KMS-11 (cell line): ENCODE data around the gene COPE.
A peak's percentile ranks its signal among the peaks of the same experiment; 100 is the strongest.

ENCODE experiments used
- H2AFZ ChIP-seq: fragments of 200-600 bp; sonication (generic); 2 replicates; pipeline ENCODE4 v1.6.1; 2016; ENCODE audit warnings: antibody characterized with exemption, mixed run types, low read depth
- H3K27ac ChIP-seq: fragments of 200-600 bp; sonication (generic); 2 replicates; pipeline ENCODE4 v1.6.1; 2016; ENCODE audit warnings: mild to moderate bottlenecking, mixed run types
- H3K27me3 ChIP-seq: fragments of 200-600 bp; sonication (generic); 2 replicates; pipeline ENCODE4 v1.6.1; 2017; ENCODE audit warnings: mild to moderate bottlenecking, low read depth, mixed run types, moderate library complexity; ENCODE audit not compliant: insufficient read depth
- H3K36me3 ChIP-seq: fragments of 200-600 bp; sonication (generic); 2 replicates; pipeline ENCODE4 v1.6.1; 2017; ENCODE audit warnings: mild to moderate bottlenecking, mixed run types; ENCODE audit not compliant: insufficient read depth
- H3K4me1 ChIP-seq: fragments of 200-600 bp; sonication (generic); 2 replicates; pipeline ENCODE4 v1.6.1; 2016; ENCODE audit warnings: mild to moderate bottlenecking, low read depth, mixed run types; ENCODE audit not compliant: poor library complexity, severe bottlenecking
- H3K4me2 ChIP-seq: fragments of 200-600 bp; sonication (generic); 2 replicates; pipeline ENCODE4 v1.7.0; 2016; ENCODE audit warnings: mild to moderate bottlenecking, mixed run types
- H3K4me3 ChIP-seq: fragments of 200-600 bp; sonication (generic); IDR thresholded peaks from 2 replicates; pipeline ENCODE4 v1.6.1; 2017; ENCODE audit warnings: low read depth, low read length, mixed read lengths; ENCODE audit not compliant: insufficient read depth
- H3K79me2 ChIP-seq: fragments of 200-600 bp; sonication (generic); 2 replicates; pipeline ENCODE4 v1.6.1; 2016; ENCODE audit warnings: low read depth, mixed run types; ENCODE audit not compliant: insufficient read depth
- H3K9ac ChIP-seq: fragments of 200-600 bp; sonication (generic); 2 replicates; pipeline ENCODE4 v1.6.1; 2016; ENCODE audit warnings: mild to moderate bottlenecking, mixed run types
- H4K20me1 ChIP-seq: fragments of 200-600 bp; sonication (generic); 2 replicates; pipeline ENCODE4 v1.6.1; 2016; ENCODE audit warnings: mild to moderate bottlenecking, mixed run types; ENCODE audit not compliant: insufficient read depth
- CTCF ChIP-seq: fragments of 200-600 bp; sonication (generic); conservative IDR thresholded peaks from 2 replicates; pipeline ENCODE4 v1.6.1; 2017; ENCODE audit warnings: low read depth, mild to moderate bottlenecking, antibody characterized with exemption, low read length, moderate library complexity, mixed read lengths

Gene COPE

GRCh38 chr19:18919086-18919899 lies at the start of gene COPE, which contains the start of gene DDX49:
TSS of gene COPE (minus strand) at chr19:18919387. CDS start at chr19:18919348, 39 bp downstream.
TSS of gene DDX49 (plus strand) at chr19:18919715. CDS start at chr19:18919742, 27 bp downstream.
- peak within 1 kb of the TSS; percentile 79 for H3K4me2 ChIP-seq
- H2AFZ ChIP-seq = peak within 1 kb of the TSS; percentile 63
- no peaks in the 10 kb centered on the region for H3K27me3 ChIP-seq
- no peaks in the 10 kb centered on the region for H4K20me1 ChIP-seq
- peak within 1 kb of the TSS; percentile 97 for H3K9ac ChIP-seq
- peaks cover 30% of the 10 kb centered on the region for H3K4me1 ChIP-seq
- TF ChIP-seq CTCF = no peak
- H3K36me3 ChIP-seq = peaks cover under 1% of the 10 kb centered on the region; the same call in 1 of the 2 replicates
- peaks cover 69% of the 10 kb centered on the region for H3K79me2 ChIP-seq
- H3K4me3 ChIP-seq = peak within 1 kb of the TSS; percentile 36
- peak within 1 kb of the TSS; percentile 89 for H3K27ac ChIP-seq

- H3K4me3 ChIP-seq = no peak overlapping the region
- H3K9ac ChIP-seq = no peak overlapping the region
- H3K4me1 ChIP-seq = peaks cover 3% of the 10 kb centered on the region
- H3K27ac ChIP-seq = no peak overlapping the region
- H3K36me3 ChIP-seq = no peaks in the 10 kb centered on the region
- no peak overlapping the region for H2AFZ ChIP-seq
- no peak for TF ChIP-seq CTCF
- no peaks in the 10 kb centered on the region for H4K20me1 ChIP-seq
- H3K4me2 ChIP-seq = no peak overlapping the region
- no peaks in the 10 kb centered on the region for H3K79me2 ChIP-seq
- no peaks in the 10 kb centered on the region for H3K27me3 ChIP-seq
These were observed 48.4 kb upstream of the COPE start for GRCh38 chr19:18967358-18968146.

- Histone ChIP-seq H3K27ac (no peak overlapping the region), H3K79me2 (no peaks in the 10 kb centered on the region), H3K4me1 (peaks cover 3% of the 10 kb centered on the region), H4K20me1 (no peaks in the 10 kb centered on the region), H3K9ac (no peak overlapping the region), H3K36me3 (no peaks in the 10 kb centered on the region), H2AFZ (no peak overlapping the region), H3K4me3 (no peak overlapping the region), H3K27me3 (no peaks in the 10 kb centered on the region), H3K4me2 (no peak overlapping the region)
- no peak for TF ChIP-seq CTCF
These were observed 47.1 kb upstream of the COPE start for GRCh38 chr19:18966307-18966706.

- H3K27me3 ChIP-seq = no peaks in the 10 kb centered on the region
- H4K20me1 ChIP-seq = no peaks in the 10 kb centered on the region
- no peaks in the 10 kb centered on the region for H3K36me3 ChIP-seq
- no peaks in the 10 kb centered on the region for H3K4me1 ChIP-seq
- no peak overlapping the region for H3K4me3 ChIP-seq
- no peaks in the 10 kb centered on the region for H3K79me2 ChIP-seq
- H3K27ac ChIP-seq = no peak overlapping the region
- no peak overlapping the region for H3K4me2 ChIP-seq
- H3K9ac ChIP-seq = no peak overlapping the region
- no peak overlapping the region for H2AFZ ChIP-seq
- TF ChIP-seq CTCF = no peak
These were observed 44.9 kb upstream of the COPE start for GRCh38 chr19:18964121-18964520.
